Measurements from ENCODE around the gene CD200R1. TPM values are rescaled to one million over a fixed set of nuclear protein-coding genes. Genes with fewer than 3 reads are reported as not detected.

Gene CD200R1
- polyA plus RNA-seq, 2 donors: 1.5 to 2.2 TPM

- H3K27ac ChIP-seq (ENCODE audit: low read depth in 2 of 2, low read length in 1 of 2): no peak overlapping the region
- H3K27me3 ChIP-seq (ENCODE audit: control insufficient read depth in 1 of 2, insufficient read depth in 2 of 2, low read length in 2 of 2): no peaks in the 10 kb centered on the region
- no peaks in the 10 kb centered on the region for H3K4me1 ChIP-seq (ENCODE audit: control insufficient read depth in 2 of 2, insufficient read depth in 2 of 2, low read length in 1 of 2)
- WGBS, 2 donors: 70 to 76% methylated on average over 2 of the region's 2 CpGs
- no peaks in the 10 kb centered on the region for H3K36me3 ChIP-seq (ENCODE audit: control insufficient read depth in 2 of 2, insufficient read depth in 2 of 2, low read length in 1 of 2)
- no peak overlapping the region for H3K4me3 ChIP-seq (ENCODE audit: low read depth in 1 of 2, low read length in 2 of 2)
- H3K9me3 ChIP-seq (ENCODE audit: control insufficient read depth in 2 of 2, insufficient read depth in 1 of 2, low read depth in 1 of 2, low read length in 1 of 2): peaks cover 8 to 11% of the 10 kb centered on the region in 2 donors
These were observed 101.3 kb downstream of the CD200R1 start for GRCh38 chr3:112873632-112874031.

GRCh38 chr3:112871735-112872134 is 103.2 kb downstream of the CD200R1 start:
- no peak overlapping the region for H3K27ac ChIP-seq (ENCODE audit: low read depth in 2 of 2, low read length in 1 of 2)
- H3K27me3 ChIP-seq (ENCODE audit: control insufficient read depth in 1 of 2, insufficient read depth in 2 of 2, low read length in 2 of 2): no peaks in the 10 kb centered on the region
- no peak overlapping the region for H3K4me3 ChIP-seq (ENCODE audit: low read depth in 1 of 2, low read length in 2 of 2)
- peaks cover 8 to 9% of the 10 kb centered on the region in 2 donors for H3K9me3 ChIP-seq (ENCODE audit: control insufficient read depth in 2 of 2, insufficient read depth in 1 of 2, low read depth in 1 of 2, low read length in 1 of 2)
- no peaks in the 10 kb centered on the region for H3K36me3 ChIP-seq (ENCODE audit: control insufficient read depth in 2 of 2, insufficient read depth in 2 of 2, low read length in 1 of 2)
- no peaks in the 10 kb centered on the region for H3K4me1 ChIP-seq (ENCODE audit: control insufficient read depth in 2 of 2, insufficient read depth in 2 of 2, low read length in 1 of 2)
- WGBS, 2 donors: 88 to 89% methylated on average over 3 of the region's 3 CpGs

Other genes with a start within 250 kb of the CD200R1 start
- gene CD200R1L, start 128.2 kb downstream of the CD200R1 start, polyA plus RNA-seq: not detected
- gene GTPBP8, start 15.9 kb upstream of the CD200R1 start, polyA plus RNA-seq: 10 to 100 TPM in 1 of 2 donors, 1 to 10 TPM in 1; 4.7 to 14.8 TPM
- 10 to 100 TPM; 26.6 to 29.6 TPM for gene BOC, start 236.5 kb upstream of the CD200R1 start, polyA plus RNA-seq